Cerebellar cortex (tissue), 1 donor: ENCODE measurements around the gene FBXW12.
"Not testable (repeated sequence)": the region's sequence is repeated elsewhere in the genome, so short reads cannot be mapped to it uniquely, and the experiment has no call there.

Experiments
- DNase-seq: peaks from one replicate; pipeline ENCODE4 v3.0.0-alpha.2; 2015; ENCODE audit warnings: low spot score

The FBXW12 gene

GRCh38 chr3:48371651-48372376 is at the start of gene FBXW12:
Gene FBXW12 (plus strand): TSS chr3:48372219. CDS start chr3:48372768, 549 bp downstream.
- DNase-seq = no peak

- not testable (repeated sequence) for DNase-seq
These were observed 40.1 kb upstream of the FBXW12 start for GRCh38 chr3:48331706-48332435.

GRCh38 chr3:48333346-48334245 is 38.4 kb upstream of the FBXW12 start, which contains the start of gene SPINK8:
Gene SPINK8 (minus strand): TSS chr3:48333661. CDS start chr3:48328341, 5,320 bp downstream.
- not testable (repeated sequence) for DNase-seq

- DNase-seq = no peak
These were observed 37.4 kb upstream of the FBXW12 start for GRCh38 chr3:48334605-48335004.

- not testable (repeated sequence) for DNase-seq
These were observed 36.7 kb upstream of the FBXW12 start for GRCh38 chr3:48335286-48335685.

GRCh38 chr3:48337536-48337935 is 34.5 kb upstream of the FBXW12 start:
- DNase-seq = not testable (repeated sequence)

GRCh38 chr3:48338635-48339034 is 33.4 kb upstream of the FBXW12 start:
- DNase-seq = no peak

- DNase-seq = no peak
These were observed 28.6 kb upstream of the FBXW12 start for GRCh38 chr3:48343432-48343831.

- DNase-seq = no peak
These were observed 27.0 kb upstream of the FBXW12 start for GRCh38 chr3:48344867-48345507.

- no peak for DNase-seq
These were observed 26.0 kb upstream of the FBXW12 start for GRCh38 chr3:48345946-48346572.

GRCh38 chr3:48347500-48347899 is 24.5 kb upstream of the FBXW12 start:
- no peak for DNase-seq

- DNase-seq = peak; percentile 92
These were observed 19.5 kb upstream of the FBXW12 start for GRCh38 chr3:48352546-48352945.

GRCh38 chr3:48353987-48354386 is 18.0 kb upstream of the FBXW12 start:
- DNase-seq = no peak

- DNase-seq = no peak
These were observed 15.6 kb upstream of the FBXW12 start for GRCh38 chr3:48356419-48356818.

- DNase-seq = no peak
These were observed 10.1 kb upstream of the FBXW12 start for GRCh38 chr3:48361928-48362327.

- no peak for DNase-seq
These were observed 7.2 kb upstream of the FBXW12 start for GRCh38 chr3:48364840-48365239.

GRCh38 chr3:48367201-48367600 is 4.8 kb upstream of the FBXW12 start:
- peak; percentile 98 for DNase-seq

GRCh38 chr3:48369693-48370332 is 2.2 kb upstream of the FBXW12 start:
- no peak for DNase-seq

- DNase-seq = no peak
These were observed 1.7 kb upstream of the FBXW12 start for GRCh38 chr3:48370333-48370713.

- DNase-seq = no peak
These were observed 355 bp downstream of the FBXW12 start for GRCh38 chr3:48372377-48372770.
